ENCODE results near the gene DNAH9. TPM values are rescaled to one million over a fixed set of nuclear protein-coding genes. Genes with fewer than 3 reads are reported as not detected.

DNAH9 gene
- polyA plus RNA-seq, 1 donor (not counting 4 experiments of a cell fraction or from before 2014, with no cell fraction given), result 0.42 TPM

GRCh38 chr17:12007466-12007865, 409.2 kb downstream of the DNAH9 start:
- no peak overlapping the region for H3K27ac ChIP-seq (ENCODE audit: control insufficient read depth, insufficient read depth, low read length)
- dilution Hi-C loops (cut with MboI; ENCODE audit: extremely low pct_ligation_motif_present, low sequenced_read_pairs), result no loop called here
- no peak overlapping the region for H2AFZ ChIP-seq (ENCODE audit: control insufficient read depth, low read length)
- H4K20me1 ChIP-seq (ENCODE audit: control insufficient read depth, extremely low read depth, insufficient read depth, low read length), result no peaks in the 10 kb centered on the region
- FAIRE-seq (no peak), DNase-seq (ENCODE audit: low read depth, low spot score) (no peak)
- H3K36me3 ChIP-seq (ENCODE audit: control insufficient read depth in 2 of 2, extremely low read depth in 1 of 2, insufficient read depth in 2 of 2, low read length in 2 of 2), result no peaks in the 10 kb centered on the region
- H3K9ac ChIP-seq (ENCODE audit: control insufficient read depth, extremely low read depth, insufficient read depth, low read length), result no peak overlapping the region
- H3K27me3 ChIP-seq (ENCODE audit: control insufficient read depth, extremely low read depth, insufficient read depth, low read length), result no peaks in the 10 kb centered on the region
- no peaks in the 10 kb centered on the region for H3K79me2 ChIP-seq (ENCODE audit: control insufficient read depth, insufficient read depth, low read length)
- TF ChIP-seq CTCF (optimal IDR thresholded peaks at IDR 0.05 in 1 of 3, IDR thresholded peaks at IDR 0.05 in 1 of 3, conservative IDR thresholded peaks at IDR 0.05 in 1 of 3; ENCODE audit: extremely low read depth in 1 of 3, insufficient read depth in 2 of 3, low read length in 3 of 3), result no peak
- TF ChIP-seq EZH2 (IDR thresholded peaks at IDR 0.05; ENCODE audit: low read length), result no peak
- H3K4me2 ChIP-seq (ENCODE audit: control insufficient read depth, extremely low read depth, insufficient read depth, low read depth, low read length), result no peak overlapping the region
- no peaks in the 10 kb centered on the region for H3K9me1 ChIP-seq (ENCODE audit: control insufficient read depth, extremely low read depth, insufficient read depth, low read length)
- H3K9me3 ChIP-seq (ENCODE audit: control insufficient read depth, low read depth, low read length), result no peaks in the 10 kb centered on the region
- no peak overlapping the region for H3K4me3 ChIP-seq (ENCODE audit: control insufficient read depth in 2 of 3, extremely low read depth in 1 of 3, insufficient read depth in 2 of 3, low read depth in 1 of 3, low read length in 3 of 3)
- no peaks in the 10 kb centered on the region for H3K4me1 ChIP-seq (ENCODE audit: control insufficient read depth, extremely low read depth, insufficient read depth, low read length)
